HG02610 (cell line): ENCODE data around the gene EIF2D.
A peak's percentile ranks its signal among the peaks of the same experiment; 100 is the strongest.

Source experiments
- ATAC-seq: cut with Tn5 transposase; IDR thresholded peaks from one replicate; pipeline ENCODE4 v1.9.1; 2021; ENCODE audit warnings: mild to moderate bottlenecking, moderate library complexity; ENCODE audit not compliant: unreplicated experiment

Gene EIF2D

DNA sequence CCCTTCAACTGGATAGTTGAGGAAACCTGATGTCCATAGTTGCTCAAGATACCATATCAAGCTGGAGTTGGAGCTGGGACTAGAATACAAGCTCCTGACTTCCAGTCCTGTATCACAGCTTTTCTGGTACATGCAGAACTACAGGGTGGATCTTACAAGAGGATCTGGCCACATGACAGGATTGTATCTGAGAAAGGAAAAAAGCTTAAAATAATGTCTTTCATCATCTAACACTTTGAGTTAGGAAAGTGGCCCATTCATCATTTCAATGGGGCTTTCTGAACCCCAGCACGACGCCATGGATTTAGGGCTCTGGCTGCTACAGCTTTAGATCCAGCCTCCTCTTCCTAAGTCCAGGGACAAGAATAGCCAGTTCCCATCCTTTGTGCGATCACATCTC lies 58.1 kb downstream of the EIF2D start:
- no peak for ATAC-seq

DNA sequence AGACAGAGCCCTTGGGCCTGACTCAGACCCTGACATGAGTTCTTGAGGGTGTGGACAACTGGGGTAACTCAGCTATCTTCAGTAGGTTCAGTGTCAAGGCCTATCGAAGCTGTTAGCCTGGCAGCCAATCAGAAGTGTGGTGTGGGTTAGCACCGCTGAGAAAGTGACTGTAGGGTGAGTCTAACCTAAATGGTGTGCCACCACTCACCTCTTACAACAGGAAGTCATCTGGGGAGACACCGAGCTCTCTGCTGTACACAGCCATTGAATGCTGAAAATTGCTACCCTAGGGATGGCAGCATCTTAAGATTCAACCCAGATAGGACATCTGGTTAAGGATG lies 60.3 kb downstream of the EIF2D start:
- no peak for ATAC-seq

DNA sequence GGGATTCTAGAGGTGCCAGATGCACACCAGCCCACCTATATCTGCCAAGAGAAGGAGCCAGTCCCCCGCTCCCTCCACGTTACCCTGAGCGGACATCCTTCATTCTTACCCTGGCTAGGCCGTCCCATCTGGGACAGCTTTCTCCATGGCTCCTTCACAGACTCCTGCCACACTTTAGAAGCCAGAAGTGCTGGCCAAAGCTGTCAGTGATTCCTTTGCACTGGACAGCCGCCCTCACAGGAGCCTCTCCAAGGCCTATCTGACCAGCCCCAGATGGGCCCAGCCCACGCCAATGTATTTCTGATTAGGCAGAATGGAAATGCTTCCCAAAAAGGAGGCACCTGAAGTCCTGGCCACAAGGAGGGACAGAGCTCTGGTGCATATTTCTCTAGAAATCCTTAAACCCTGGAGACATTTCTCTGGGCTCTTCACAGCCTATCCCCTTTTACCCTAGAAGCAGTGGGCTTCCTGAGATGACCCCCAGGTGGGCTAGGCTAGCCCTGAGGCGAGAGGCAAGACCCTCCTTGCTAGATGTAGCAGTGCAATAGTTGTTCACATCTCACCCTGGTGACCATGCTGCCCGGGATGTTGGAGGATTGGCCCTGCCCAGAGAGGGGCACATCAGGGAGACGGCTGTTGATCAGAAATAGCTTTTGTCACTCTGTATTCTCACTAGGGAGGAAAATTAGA lies 60.8 kb downstream of the EIF2D start:
- ATAC-seq, result no peak

DNA sequence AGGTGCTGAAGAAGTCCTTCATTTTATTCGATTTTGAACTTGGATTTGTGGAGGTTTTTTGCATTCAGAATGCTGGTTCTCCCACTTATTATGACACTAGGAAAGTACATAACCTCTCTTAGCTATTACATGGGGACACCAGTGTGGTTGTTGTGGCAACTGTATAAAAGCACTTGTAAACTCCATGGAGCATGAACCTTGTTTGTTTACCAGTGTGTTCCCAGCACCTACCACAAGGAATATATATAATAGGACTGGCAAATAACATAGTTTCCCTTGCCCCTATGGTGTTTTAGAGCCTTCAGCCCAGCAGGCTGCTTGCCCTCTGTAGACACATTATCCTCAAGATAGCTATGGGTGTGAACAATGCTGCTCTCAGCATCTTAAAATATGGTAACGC lies 61.8 kb downstream of the EIF2D start:
- ATAC-seq, result no peak

DNA sequence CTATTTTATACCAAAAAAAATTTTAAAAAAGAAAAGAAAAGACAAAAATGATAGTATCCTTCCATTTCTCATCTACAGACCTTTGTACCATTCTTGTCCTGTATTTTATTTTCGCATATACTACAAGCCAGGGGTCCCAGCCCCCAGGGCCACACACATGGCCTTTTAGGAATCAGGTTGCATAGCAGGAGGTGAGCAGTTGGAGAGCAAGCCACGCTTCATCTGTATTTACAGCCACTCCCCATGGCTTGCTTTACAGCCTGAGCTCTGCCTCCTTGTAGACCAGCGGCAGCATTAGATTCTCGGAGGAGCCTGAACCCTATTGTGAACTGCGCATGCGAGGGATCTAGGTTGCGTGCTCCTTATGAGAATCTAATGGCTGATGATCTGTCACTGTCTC lies 65.2 kb downstream of the EIF2D start:
- no peak for ATAC-seq

DNA sequence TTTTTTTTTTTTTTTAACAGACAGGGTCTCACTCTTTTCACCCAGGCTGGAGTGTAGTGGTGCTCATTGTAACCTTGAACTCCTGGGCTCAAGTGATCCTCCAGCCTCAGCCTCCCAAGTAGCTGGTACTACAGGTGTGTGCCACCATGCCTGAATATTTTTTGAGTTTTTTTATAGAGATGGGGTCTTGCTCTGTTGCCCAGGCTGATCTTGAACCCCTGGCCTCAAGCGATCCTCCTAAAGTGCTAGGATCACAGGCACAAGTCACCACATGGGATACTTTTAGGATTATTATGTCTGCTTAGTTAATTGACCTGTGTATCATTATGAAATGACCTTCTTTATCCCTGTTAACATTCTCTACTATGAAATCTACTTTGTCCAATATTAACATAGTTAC lies 66.9 kb downstream of the EIF2D start:
- peak; percentile 7 for ATAC-seq

DNA sequence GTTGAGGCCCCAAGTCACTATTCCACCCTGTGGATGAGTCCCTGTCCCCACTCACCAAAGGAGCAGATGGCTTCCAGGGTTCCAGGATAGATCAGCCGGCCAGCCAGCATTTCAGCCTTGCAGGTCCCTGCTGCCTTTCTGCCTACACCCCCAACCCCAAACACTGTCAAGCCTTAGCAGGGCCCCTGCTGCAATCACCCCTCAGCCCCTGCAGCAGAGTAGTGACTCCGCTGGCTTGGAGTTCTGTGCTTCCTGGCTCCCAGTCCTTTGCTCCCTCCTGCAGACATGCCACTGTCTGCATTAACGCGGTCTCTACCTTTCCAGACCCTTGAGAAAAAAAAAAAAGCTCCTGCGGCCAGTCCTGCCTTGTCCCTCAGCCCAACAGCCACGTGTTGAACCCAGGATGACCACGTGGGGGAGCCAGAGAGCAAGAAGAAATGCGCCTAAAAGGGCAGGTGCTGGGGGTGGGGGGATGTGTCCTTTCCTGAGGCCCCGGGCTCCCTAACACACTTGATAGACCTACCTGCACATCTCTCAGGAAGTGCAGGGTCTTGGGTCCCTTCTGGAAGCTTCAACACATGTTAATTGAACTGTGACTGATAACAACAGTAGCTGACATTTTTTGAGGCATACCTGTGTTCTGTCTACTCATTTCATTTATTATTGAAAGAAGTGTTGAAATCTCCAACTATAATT lies 67.6 kb downstream of the EIF2D start:
- ATAC-seq, result peak; percentile 43
